ENCODE results near the gene LAMP5.

- TF ChIP-seq CTCF (IDR thresholded peaks at IDR 0.05; ENCODE audit: insufficient read depth, low read depth, low read length) (no peak), EZH2 (IDR thresholded peaks at IDR 0.05; ENCODE audit: insufficient read depth, low read length) (no peak)
Observed at GRCh38 chr20:9476637-9477036, 37.8 kb upstream of the LAMP5 start.
